HG02938 (cell line): ENCODE measurements around the gene SLC18A2.
"Not testable (repeated sequence)": the region's sequence is repeated elsewhere in the genome, so short reads cannot be mapped to it uniquely, and the experiment has no call there.

ENCODE experiments used
- ATAC-seq: cut with Tn5 transposase; IDR thresholded peaks from one replicate; pipeline ENCODE4 v1.9.1; 2021; ENCODE audit warnings: mild to moderate bottlenecking, moderate library complexity; ENCODE audit not compliant: unreplicated experiment

The SLC18A2 gene

DNA sequence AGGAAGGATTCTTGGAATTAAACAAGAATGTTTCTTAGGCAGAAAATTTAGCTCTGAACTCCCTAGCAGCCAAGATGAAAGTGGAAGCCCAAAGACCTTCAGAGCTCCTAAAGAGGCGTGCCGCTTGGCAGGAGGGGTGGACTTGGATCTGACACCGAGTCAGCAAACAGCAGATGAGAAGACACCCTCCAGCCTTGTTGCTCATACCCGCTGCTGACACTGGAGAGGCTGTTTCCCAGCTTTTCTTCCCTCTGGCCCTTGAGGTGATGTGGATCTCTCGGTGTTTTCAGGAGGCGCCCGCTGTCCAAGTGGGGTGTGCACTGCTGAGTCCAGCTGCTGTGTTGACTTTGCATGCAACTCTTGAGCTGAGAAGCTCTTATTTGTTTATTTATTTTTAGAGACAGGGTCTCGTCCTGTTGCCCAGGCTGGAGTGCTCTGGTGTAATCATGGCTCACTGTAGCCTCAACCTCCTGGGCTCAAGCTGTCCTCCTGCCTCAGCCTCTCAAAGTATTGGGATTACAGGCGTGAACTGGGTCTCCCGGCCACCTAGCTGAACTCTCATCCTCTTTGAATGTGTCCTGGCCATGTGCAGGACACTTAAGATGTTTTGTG lies 21.5 kb downstream of the SLC18A2 start:
- no peak for ATAC-seq

DNA sequence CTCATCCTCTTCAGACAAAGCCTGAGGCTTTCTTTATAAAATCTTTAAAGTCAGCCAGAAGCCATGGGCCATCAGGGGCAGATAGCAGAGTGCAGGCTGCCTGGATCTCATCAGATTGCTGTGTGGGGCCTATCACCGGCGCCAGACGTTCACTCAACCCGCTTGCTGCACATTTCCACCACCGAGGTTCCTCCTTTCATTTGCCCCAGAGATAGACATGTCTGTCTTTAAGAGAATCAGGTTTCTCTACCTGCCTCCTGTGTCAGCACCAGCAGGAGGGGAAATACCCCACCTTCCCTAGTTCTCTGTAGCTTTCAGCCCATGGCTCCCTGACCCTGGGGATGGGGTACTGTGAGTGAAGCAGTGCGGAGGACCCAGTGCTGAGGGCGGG lies 22.0 kb downstream of the SLC18A2 start:
- ATAC-seq, result no peak

DNA sequence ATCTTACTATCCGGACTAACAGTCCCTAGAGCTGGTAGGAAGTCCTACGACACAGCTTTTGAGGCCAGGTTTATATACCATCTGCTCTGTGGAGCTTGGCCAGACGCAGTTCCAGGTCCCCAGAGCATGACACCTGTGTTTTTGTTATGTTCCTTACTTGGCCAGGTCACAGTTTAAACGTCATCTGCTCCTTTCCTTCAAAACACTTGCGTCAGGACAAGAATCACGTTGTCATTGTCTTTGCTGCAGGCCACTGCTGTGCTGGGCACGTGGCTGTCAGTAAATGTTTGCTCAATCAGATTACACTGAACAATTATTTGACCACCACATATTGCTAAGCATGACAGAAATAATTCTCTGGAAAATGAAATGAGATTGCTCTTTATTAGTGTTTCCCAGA lies 23.9 kb downstream of the SLC18A2 start:
- no peak for ATAC-seq

DNA sequence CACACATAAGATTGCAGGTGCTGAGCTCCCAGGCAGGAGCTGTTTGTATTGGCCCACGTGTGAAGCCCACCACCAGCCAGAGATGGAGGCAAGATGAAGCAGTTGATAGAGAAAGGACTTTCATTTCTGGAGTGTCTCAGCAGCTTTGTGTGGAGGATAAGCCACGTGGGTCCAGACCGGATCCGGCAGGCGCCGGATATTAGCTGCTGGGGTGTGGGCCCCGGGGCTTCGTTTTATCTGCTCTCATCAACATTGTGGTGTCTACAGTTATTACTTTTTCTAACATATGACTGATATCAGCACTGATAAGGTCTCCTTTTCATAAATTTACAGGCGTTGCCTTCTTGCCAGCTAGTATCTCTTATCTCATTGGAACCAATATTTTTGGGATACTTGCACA lies 25.5 kb downstream of the SLC18A2 start:
- ATAC-seq, result no peak

DNA sequence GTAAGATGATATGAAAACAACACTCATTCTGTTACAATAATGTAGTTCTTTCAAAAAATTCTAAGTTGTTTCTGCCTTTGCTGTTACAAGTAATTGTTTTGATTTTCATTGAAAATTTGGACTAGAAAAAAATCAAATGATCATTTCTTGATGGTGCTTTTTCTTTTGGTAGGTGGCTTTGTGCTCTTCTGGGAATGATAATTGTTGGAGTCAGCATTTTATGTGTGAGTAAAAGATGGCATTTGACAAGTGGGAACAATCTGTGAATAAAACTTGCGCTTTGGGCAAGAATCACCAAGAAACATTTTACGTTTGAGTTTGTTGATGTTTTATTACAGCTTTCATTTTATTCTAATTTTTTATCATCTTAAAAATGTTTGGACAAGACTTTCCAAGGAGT lies 25.9 kb downstream of the SLC18A2 start:
- ATAC-seq, result no peak

DNA sequence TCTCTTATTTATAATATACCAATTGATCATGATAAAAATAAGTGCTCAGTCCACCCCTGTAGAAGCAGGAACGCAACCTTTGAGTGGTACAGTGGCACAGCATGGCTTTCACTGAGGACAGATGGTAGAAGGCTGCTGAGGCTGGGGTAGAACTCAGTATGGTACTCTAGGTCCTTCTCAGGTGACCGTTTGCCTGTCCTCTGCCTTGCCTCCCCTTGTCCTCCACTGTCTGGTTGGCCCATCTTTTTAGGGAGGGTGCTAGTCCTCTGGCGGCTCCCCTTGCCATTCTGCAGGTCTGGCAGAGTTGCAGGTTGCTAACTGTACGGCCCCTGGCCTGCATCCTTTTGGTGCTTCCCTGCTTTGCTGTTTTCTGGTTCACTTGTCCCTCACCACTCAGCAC lies 27.3 kb downstream of the SLC18A2 start:
- ATAC-seq, result no peak

DNA sequence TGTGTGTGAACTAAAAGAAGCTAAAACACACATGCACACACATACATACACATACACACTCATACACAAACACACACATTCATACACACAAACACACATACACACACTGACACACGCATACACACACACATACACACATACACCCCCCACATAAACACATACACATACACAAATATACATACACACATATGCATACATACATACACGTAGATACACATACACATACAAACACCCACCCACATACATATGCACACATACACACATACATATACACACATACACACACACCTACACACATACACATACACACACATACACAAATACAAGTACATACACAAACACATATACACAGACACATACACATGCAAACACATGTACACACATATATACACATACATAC lies 28.0 kb downstream of the SLC18A2 start:
- ATAC-seq, result no peak

DNA sequence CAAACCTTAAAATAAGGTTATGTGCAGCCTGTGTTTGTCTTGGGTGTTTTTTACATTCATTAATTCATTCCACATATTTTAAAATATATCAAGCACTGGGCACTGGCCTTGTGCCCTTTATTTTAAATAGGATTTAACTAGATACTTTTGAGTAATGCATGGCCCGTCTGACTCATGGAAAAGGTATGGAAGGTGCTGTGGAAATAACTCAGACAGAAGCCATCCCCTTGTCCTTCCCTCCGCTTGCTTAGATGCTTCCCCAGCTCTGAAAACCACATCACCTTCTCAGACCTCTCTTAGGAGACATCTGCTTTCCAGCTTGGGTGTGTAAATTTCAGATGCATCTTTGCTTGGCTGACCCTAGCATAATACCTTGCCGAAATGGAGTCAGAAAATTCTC lies 30.5 kb downstream of the SLC18A2 start:
- ATAC-seq, result no peak

DNA sequence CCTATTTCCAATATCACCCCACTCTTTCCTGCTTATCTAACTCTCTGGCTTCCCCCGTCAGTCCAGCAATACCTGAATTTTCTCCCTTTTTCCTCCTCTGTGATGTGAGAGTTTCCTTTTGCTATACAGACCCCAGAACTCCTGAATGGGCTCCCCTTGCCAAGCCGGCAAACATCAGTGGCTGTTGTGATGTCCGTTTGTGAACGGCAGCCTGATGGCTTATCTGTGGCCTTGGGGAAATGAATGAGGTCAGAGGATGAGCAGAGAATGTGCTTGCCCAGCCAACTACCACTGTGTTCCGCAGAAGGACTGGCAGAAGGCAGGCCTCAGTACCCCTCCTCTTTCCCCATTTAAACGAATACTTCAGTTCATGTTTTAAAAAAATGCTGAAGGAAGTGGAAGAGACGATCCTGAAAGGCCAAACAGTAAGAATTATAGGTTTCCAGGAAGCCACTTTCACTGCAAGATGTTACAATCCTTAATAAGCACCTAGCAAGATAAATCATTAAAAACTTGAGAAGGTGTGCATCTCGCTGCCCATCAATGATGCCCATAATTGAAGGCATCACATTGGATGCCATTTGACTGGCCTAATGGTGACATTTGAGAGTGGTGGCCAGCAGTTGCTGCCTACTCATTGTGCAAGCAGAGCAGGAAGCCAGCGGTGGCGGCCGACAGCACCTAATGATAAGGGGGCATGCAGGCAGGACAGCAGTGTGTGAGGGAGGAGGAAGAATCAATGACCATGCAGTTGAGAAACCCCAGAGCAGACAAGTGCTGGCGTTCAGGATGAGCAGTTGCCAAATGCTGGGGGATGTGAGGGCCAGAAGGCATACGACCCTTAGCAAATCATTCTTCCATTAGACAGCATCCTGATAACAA lies 31.5 kb downstream of the SLC18A2 start:
- no peak for ATAC-seq

DNA sequence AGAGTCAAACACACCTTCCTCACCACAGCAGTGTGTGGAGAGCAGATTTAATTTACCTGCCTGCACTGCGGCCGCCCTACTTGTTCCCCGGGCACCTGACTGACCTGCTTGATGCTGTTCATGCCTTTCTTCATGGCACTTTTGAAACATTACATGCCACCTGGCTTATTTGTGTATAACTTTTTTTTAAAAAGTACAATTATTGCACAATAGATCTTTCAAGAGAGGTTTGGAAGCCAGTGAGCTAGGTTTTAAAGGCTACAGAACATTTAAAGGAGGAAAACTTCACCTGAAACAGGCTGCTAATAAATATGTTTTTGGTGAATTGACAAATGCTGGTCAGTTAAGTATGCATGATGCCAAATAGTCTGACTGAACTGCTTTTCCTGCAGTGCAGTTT lies 33.1 kb downstream of the SLC18A2 start:
- no peak for ATAC-seq

DNA sequence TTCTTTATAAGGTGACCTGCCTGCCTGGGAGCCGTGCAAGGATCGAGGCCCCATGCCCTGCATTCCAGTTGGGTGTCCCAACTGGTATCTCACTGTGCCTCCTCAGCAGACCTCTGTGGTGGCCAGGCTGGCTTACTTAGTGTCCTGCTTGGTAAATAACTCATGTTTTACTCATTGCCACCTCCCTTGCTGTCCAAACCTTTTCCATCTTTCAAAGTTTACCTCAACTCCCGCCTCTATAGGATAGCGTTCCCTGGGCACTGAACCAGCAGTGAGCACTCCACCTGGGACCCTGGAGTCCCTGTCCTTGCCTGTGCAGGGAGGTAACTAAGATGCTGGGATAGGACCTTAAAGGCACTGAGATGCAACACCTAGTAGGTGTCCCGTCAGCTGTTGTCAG lies 33.6 kb downstream of the SLC18A2 start:
- ATAC-seq, result no peak

DNA sequence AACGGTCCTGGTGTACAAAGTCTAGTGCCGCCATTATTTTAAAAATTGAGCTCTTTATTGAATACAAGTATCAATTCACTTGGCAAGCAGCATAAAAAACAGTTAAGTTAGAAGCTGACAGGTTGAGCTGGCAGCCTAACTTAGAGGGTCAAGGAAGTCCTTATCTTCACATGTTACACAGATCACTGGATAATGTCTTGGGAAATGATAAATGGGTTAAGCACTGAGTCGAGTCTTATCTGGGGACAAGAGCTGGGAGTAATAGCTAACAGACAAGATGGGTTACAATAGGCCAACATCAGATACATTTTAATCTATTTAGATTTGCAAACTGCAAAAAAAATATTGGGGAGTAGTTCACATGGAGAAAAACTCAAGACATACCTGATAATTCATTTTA lies 34.2 kb downstream of the SLC18A2 start:
- ATAC-seq, result no peak

DNA sequence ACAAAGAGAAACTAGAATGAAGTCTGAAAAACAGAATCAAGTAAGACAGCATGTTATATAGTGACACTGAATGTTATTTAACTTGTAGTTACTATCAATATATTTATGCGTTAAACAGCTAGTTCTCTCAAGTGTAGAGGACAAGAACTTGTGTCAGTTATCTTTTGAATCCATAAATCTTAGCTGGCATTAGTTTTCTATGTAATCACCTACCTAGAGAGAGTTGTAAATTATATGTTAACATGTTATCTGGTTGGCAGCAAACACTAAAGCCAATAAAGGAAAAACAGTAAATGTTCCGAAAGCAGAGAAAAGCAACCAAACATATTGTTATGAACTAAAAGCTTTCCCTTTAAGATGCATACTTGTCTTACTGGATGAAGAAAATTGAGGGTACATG lies 36.8 kb downstream of the SLC18A2 start:
- no peak for ATAC-seq

DNA sequence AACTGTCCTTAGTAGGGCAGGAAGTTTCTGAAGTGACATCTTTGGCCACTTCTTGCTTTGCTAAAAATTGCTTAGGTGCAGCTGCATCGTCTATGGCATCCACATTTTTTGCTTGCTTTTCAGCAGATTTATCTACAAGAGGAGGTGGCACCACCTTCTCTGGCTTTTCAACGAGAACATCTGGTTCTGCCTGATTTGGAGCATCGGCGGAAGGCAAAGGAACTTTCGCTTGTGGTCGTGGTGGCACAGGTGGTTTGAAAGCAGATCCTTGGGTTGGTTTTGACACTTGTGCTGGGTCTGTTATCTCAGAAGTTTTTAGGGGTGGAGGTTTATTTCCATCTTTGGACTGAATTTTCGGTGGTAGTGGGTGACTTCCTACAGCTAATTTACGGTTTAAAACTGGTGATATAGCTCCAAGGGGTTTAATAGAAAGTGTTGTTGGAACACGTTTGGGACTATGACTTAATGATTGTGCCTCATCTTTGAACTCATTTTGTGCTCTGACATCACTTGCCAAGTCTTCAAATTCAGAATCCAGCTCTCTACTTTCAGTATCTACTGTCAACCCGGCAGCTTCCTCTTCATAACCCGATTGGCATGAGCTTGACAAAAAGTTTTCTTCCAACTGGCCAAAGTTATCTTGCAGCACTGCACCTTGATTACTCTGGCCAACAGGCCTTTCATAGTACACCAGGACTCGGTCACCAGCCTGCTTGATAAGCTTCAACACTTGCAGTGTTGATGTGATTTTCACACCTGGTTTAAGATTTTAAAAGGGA lies 44.0 kb downstream of the SLC18A2 start:
- ATAC-seq, result no peak

DNA sequence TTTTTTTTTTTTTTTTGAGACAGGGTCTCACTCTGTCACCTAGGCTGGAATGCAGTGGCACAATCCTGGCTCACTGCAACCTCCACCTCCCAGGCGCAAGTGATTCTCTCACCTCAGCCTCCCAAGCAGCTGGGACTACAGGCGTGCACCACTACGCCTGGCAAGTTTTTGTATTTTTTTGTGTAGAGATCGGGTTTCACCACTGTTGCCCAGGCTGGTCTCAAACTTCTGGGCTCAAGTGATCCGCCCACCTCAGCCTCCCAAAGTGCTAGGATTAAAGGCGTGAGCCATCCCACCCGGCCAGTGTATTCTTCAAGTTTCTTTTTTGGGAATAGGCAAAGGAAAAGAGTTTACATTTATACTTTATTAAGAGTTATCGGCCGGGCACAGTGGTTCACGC lies 50.0 kb downstream of the SLC18A2 start:
- not testable (repeated sequence) for ATAC-seq

DNA sequence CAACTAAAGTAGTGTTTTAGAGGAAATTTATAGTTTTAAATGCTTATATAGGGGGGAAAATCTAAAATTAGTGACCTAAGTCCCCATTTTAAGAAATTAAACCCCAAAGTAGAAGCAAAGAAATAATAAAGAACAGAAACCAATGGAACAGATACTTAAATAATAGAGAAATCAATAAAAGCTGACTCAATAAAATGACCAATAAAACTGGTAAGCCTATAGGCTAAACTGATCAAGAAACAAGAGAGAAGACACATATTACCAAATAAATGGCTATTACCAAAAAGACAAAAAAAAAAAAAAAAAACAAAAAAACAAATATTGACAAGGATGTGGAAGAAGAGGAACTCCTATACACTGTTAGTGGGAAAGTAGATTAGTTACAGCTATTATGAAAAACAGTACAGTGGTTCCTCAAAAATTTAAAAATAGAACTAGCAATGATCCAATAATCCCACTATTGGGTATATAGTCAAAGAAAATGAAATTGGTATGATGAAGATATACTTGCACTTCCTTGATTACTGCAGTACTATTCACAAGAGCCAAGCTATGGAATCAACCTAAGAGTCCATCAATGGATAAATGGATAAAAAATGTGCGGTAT lies 53.2 kb downstream of the SLC18A2 start:
- ATAC-seq, result no peak

DNA sequence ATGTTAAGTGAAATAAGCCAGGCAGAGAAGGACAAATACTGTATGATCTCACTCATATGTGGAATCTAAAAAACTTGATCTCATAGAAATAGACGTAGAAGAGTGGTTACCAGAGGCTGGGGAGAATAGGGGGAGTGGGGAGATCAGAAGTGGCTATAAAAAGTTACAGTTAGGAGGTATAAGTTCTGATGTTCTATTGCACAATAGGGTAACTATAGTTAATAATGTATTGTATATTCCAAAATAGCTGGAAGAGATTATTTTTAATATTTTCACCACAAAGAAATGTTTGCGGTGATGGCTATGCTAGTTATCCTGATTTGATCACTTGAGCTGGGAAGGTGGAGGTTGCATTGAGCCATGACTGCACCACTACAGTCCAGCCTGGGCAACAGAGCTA lies 53.8 kb downstream of the SLC18A2 start:
- no peak for ATAC-seq

DNA sequence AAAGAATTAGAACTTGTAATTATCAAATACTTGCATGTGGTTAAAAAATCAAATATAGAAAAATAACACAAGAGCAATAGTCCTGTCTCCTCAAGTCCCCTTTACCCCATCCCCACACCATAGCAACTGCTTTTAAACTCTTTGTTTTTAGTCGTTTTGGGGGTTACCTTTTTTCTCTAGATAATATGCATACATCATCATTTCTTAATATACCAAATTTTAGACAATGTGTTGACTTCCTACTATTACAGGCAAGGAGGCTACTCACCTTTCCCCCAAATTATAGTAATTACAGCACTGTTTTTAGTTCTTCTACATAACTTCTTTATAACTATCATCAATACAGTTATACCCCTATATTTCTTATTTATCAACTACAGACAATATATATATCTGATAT lies 57.3 kb downstream of the SLC18A2 start:
- ATAC-seq, result no peak

DNA sequence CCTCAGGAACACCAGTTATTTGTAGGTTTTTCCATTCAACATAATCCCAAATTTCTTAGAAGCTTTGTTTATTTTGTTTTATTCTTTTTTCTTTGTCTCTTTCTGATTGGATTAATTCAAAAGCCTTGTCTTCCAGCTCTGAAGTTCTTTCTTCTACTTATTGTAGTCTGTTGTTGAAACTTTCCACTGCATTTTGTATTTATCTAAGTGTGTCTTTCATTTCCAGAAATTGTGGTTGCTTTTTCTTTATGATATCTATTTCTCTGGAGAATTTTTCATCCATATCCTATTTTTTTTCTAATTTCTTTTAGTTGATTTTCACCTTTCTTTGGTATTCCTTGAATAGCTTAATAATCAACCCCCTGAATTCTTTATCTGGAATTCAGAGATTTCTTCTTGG lies 58.5 kb downstream of the SLC18A2 start:
- ATAC-seq, result no peak

DNA sequence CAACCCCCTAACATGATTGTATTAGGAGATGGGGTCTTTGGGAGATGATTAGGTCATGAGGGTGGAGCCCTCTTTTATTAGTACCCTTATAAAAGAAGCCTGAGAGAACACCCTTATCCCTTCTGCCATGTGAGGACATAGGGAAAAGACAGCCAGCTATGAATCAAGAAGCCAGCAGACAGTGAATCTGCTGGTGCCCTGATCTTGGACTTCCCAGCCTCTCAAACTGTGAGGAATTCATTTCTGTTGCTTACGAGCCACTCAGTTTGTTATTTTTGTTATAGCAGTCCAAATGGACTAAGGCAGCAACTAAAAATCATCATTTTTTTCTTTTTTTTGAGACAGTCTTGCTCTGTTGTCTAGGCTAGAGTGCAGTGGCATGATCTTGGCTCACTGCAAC lies 59.8 kb downstream of the SLC18A2 start:
- no peak for ATAC-seq

DNA sequence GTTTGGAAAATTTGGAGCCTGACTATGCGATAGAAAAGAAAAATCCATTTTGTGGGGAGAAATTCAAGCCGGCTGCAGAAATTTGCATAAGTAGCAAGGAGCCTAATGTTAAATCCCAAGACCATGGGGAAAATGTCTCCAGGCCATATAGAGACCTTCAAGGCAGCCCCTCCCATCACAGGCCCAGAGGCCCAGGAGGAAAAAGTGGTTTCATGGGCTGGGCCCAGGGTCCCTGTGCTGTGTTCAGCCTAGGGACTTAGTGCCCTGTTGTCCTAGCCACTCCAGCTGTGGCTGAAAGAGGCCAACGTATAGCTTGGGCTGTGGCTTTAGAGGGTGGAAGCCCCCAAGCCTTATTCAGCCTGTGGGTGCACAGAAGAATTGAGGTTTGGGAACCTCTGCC lies 62.5 kb downstream of the SLC18A2 start:
- ATAC-seq, result not testable (repeated sequence)
